ENCODE measurements around the gene CACNA1A. TPM values are rescaled to one million over a fixed set of nuclear protein-coding genes. Genes with fewer than 3 reads are reported as not detected.
"Not testable (repeated sequence)": the region's sequence is repeated elsewhere in the genome, so short reads cannot be mapped to it uniquely, and the experiment has no call there.

CACNA1A gene
- total RNA-seq, 2 experiments from 2014 or later: 0.33 to 0.35 TPM

- no peaks in the 10 kb centered on the region for H3K36me3 Mint-ChIP-seq (ENCODE audit: low read depth)
- intact Hi-C loops (cut with micrococcal nuclease): no loop called here
- H3K4me1 Mint-ChIP-seq (ENCODE audit: low read depth): no peaks in the 10 kb centered on the region
- H3K9me3 Mint-ChIP-seq: no peaks in the 10 kb centered on the region
- no peak overlapping the region for H3K27ac Mint-ChIP-seq
- H3K27me3 Mint-ChIP-seq (ENCODE audit: low read depth): peaks cover 2% of the 10 kb centered on the region
- no peak for DNase-seq
- CTCF ChIA-PET: interaction anchor here (2.2 kb wide), 1 partner anchor 160 kb away, joined by 7 read pairs; no protein-coding TSS in a partner anchor
- H3K4me3 Mint-ChIP-seq: no peak overlapping the region
Measured at GRCh38 chr19:13437919-13438618, 68.2 kb downstream of the CACNA1A start.

GRCh38 chr19:13436352-13436751 is 69.9 kb downstream of the CACNA1A start:
- no peak overlapping the region for H3K4me3 Mint-ChIP-seq
- peaks cover 2% of the 10 kb centered on the region for H3K27me3 Mint-ChIP-seq (ENCODE audit: low read depth)
- H3K4me1 Mint-ChIP-seq (ENCODE audit: low read depth): no peaks in the 10 kb centered on the region
- no peaks in the 10 kb centered on the region for H3K36me3 Mint-ChIP-seq (ENCODE audit: low read depth)
- CTCF ChIA-PET: interaction anchor here (0.6 kb wide), 1 partner anchor 157 kb away, joined by 3 read pairs; no protein-coding TSS in a partner anchor
- DNase-seq: no peak
- intact Hi-C loops (cut with micrococcal nuclease): no loop called here
- H3K27ac Mint-ChIP-seq: no peak overlapping the region
- no peaks in the 10 kb centered on the region for H3K9me3 Mint-ChIP-seq

- intact Hi-C loops (cut with micrococcal nuclease): loop anchor here (1.0 to 5.0 kb wide), 3 partner anchors 154 to 454 kb away; no protein-coding TSS in a partner anchor
- CTCF ChIA-PET: interaction anchor here (0.6 to 3.4 kb wide), 5 partner anchors 21 to 236 kb away, joined by 3 to 15 read pairs (median 4); no protein-coding TSS in a partner anchor
Measured at GRCh38 chr19:13430790-13431582, 75.3 kb downstream of the CACNA1A start.

GRCh38 chr19:13429563-13429962 is 76.7 kb downstream of the CACNA1A start:
- Mint-ChIP-seq H3K4me3 (no peak overlapping the region), H3K4me1 (ENCODE audit: low read depth) (no peaks in the 10 kb centered on the region), H3K27ac (no peak overlapping the region), H3K27me3 (ENCODE audit: low read depth) (peaks cover 21% of the 10 kb centered on the region), H3K9me3 (peaks cover 12% of the 10 kb centered on the region), H3K36me3 (ENCODE audit: low read depth) (no peaks in the 10 kb centered on the region)
- intact Hi-C loops (cut with micrococcal nuclease): no loop called here
- CTCF ChIA-PET: interaction anchor here (0.7 to 3.4 kb wide), 2 partner anchors 151 to 206 kb away, joined by 3 to 15 read pairs; no protein-coding TSS in a partner anchor
- DNase-seq: no peak

More at GRCh38 chr19:13430790-13431582, 75.3 kb downstream of the CACNA1A start:
- no peak overlapping the region for H3K27ac Mint-ChIP-seq
- DNase-seq: peak; percentile 77
- peaks cover 21% of the 10 kb centered on the region for H3K27me3 Mint-ChIP-seq (ENCODE audit: low read depth)
- H3K9me3 Mint-ChIP-seq: peaks cover 4% of the 10 kb centered on the region
- no peak overlapping the region for H3K4me3 Mint-ChIP-seq
- no peaks in the 10 kb centered on the region for H3K36me3 Mint-ChIP-seq (ENCODE audit: low read depth)
- H3K4me1 Mint-ChIP-seq (ENCODE audit: low read depth): no peaks in the 10 kb centered on the region

- Mint-ChIP-seq H3K27me3 (ENCODE audit: low read depth) (peaks cover 24% of the 10 kb centered on the region), H3K9me3 (peaks cover 16% of the 10 kb centered on the region), H3K4me1 (ENCODE audit: low read depth) (no peaks in the 10 kb centered on the region), H3K4me3 (no peak overlapping the region), H3K27ac (no peak overlapping the region), H3K36me3 (ENCODE audit: low read depth) (no peaks in the 10 kb centered on the region)
- intact Hi-C loops (cut with micrococcal nuclease): no loop called here
- CTCF ChIA-PET: interaction anchor here (0.6 to 3.4 kb wide), 4 partner anchors 14 to 208 kb away, joined by 3 to 15 read pairs (median 4); no protein-coding TSS in a partner anchor
- DNase-seq: peak; percentile 26
Measured at GRCh38 chr19:13428352-13428751, 77.9 kb downstream of the CACNA1A start.

- Mint-ChIP-seq H3K4me3 (no peak overlapping the region), H3K9me3 (peaks cover 18% of the 10 kb centered on the region), H3K36me3 (ENCODE audit: low read depth) (no peaks in the 10 kb centered on the region), H3K27ac (no peak overlapping the region), H3K4me1 (ENCODE audit: low read depth) (no peaks in the 10 kb centered on the region), H3K27me3 (ENCODE audit: low read depth) (peaks cover 24% of the 10 kb centered on the region)
- DNase-seq: no peak
- CTCF ChIA-PET: interaction anchor here (0.6 to 3.4 kb wide), 3 partner anchors 149 to 509 kb away, joined by 3 to 15 read pairs (median 7); no protein-coding TSS in a partner anchor
- intact Hi-C loops (cut with micrococcal nuclease): no loop called here
Measured at GRCh38 chr19:13427273-13428051, 78.8 kb downstream of the CACNA1A start.

- H3K36me3 Mint-ChIP-seq (ENCODE audit: low read depth); H3K27ac Mint-ChIP-seq; DNase-seq; H3K4me3 Mint-ChIP-seq; intact Hi-C loops (cut with micrococcal nuclease); H3K4me1 Mint-ChIP-seq (ENCODE audit: low read depth): not testable (repeated sequence)
- Mint-ChIP-seq H3K9me3 (peaks cover 21% of the 10 kb centered on the region), H3K27me3 (ENCODE audit: low read depth) (peaks cover 20% of the 10 kb centered on the region)
- CTCF ChIA-PET: interaction anchor here (1.3 kb wide), 1 partner anchor 148 kb away, joined by 3 read pairs; no protein-coding TSS in a partner anchor
Measured at GRCh38 chr19:13425875-13426274, 80.4 kb downstream of the CACNA1A start.

- H3K36me3 Mint-ChIP-seq (ENCODE audit: low read depth): no peaks in the 10 kb centered on the region
- DNase-seq: no peak
- no peak overlapping the region for H3K27ac Mint-ChIP-seq
- intact Hi-C loops (cut with micrococcal nuclease): no loop called here
- H3K9me3 Mint-ChIP-seq: peaks cover 24% of the 10 kb centered on the region
- H3K27me3 Mint-ChIP-seq (ENCODE audit: low read depth): peaks cover 16% of the 10 kb centered on the region
- CTCF ChIA-PET: interaction anchor here (0.6 kb wide), 1 partner anchor 232 kb away, joined by 3 read pairs; no protein-coding TSS in a partner anchor
- no peak overlapping the region for H3K4me3 Mint-ChIP-seq
- no peaks in the 10 kb centered on the region for H3K4me1 Mint-ChIP-seq (ENCODE audit: low read depth)
Measured at GRCh38 chr19:13425151-13425550, 81.1 kb downstream of the CACNA1A start.

- Mint-ChIP-seq H3K36me3 (ENCODE audit: low read depth) (no peaks in the 10 kb centered on the region), H3K4me3 (no peak overlapping the region), H3K9me3 (peaks cover 18% of the 10 kb centered on the region), H3K27ac (no peak overlapping the region), H3K27me3 (ENCODE audit: low read depth) (peaks cover 3% of the 10 kb centered on the region), H3K4me1 (ENCODE audit: low read depth) (no peaks in the 10 kb centered on the region)
- intact Hi-C loops (cut with micrococcal nuclease): no loop called here
- CTCF ChIA-PET: no interaction called here
- no peak for DNase-seq
Measured at GRCh38 chr19:13420780-13421179, 85.5 kb downstream of the CACNA1A start.

- no peaks in the 10 kb centered on the region for H3K4me1 Mint-ChIP-seq (ENCODE audit: low read depth)
- peaks cover 6% of the 10 kb centered on the region for H3K9me3 Mint-ChIP-seq
- no peak for DNase-seq
- H3K4me3 Mint-ChIP-seq: no peak overlapping the region
- no peaks in the 10 kb centered on the region for H3K36me3 Mint-ChIP-seq (ENCODE audit: low read depth)
- H3K27me3 Mint-ChIP-seq (ENCODE audit: low read depth): peaks cover 6% of the 10 kb centered on the region
- intact Hi-C loops (cut with micrococcal nuclease): no loop called here
- H3K27ac Mint-ChIP-seq: no peak overlapping the region
- CTCF ChIA-PET: no interaction called here
Measured at GRCh38 chr19:13417054-13417453, 89.2 kb downstream of the CACNA1A start.

- Mint-ChIP-seq H3K4me3 (no peak overlapping the region), H3K27ac (no peak overlapping the region), H3K36me3 (ENCODE audit: low read depth) (no peaks in the 10 kb centered on the region), H3K4me1 (ENCODE audit: low read depth) (no peaks in the 10 kb centered on the region), H3K9me3 (no peaks in the 10 kb centered on the region), H3K27me3 (ENCODE audit: low read depth) (peaks cover 6% of the 10 kb centered on the region)
- CTCF ChIA-PET: no interaction called here
- intact Hi-C loops (cut with micrococcal nuclease): no loop called here
- no peak for DNase-seq
Measured at GRCh38 chr19:13411899-13412298, 94.4 kb downstream of the CACNA1A start.

- H3K27me3 Mint-ChIP-seq (ENCODE audit: low read depth): peaks cover 6% of the 10 kb centered on the region
- CTCF ChIA-PET: no interaction called here
- no peaks in the 10 kb centered on the region for H3K36me3 Mint-ChIP-seq (ENCODE audit: low read depth)
- H3K9me3 Mint-ChIP-seq: no peaks in the 10 kb centered on the region
- no peaks in the 10 kb centered on the region for H3K4me1 Mint-ChIP-seq (ENCODE audit: low read depth)
- no peak overlapping the region for H3K4me3 Mint-ChIP-seq
- no peak for DNase-seq
- intact Hi-C loops (cut with micrococcal nuclease): no loop called here
- H3K27ac Mint-ChIP-seq: no peak overlapping the region
Measured at GRCh38 chr19:13410946-13411345, 95.3 kb downstream of the CACNA1A start.

Measured in activated naive CD4-positive, alpha-beta T cell treated with anti-CD3 and anti-CD28 coated beads for 36 hours (primary cell).